ENCODE data around the gene DGKD.

DGKD gene

DNA sequence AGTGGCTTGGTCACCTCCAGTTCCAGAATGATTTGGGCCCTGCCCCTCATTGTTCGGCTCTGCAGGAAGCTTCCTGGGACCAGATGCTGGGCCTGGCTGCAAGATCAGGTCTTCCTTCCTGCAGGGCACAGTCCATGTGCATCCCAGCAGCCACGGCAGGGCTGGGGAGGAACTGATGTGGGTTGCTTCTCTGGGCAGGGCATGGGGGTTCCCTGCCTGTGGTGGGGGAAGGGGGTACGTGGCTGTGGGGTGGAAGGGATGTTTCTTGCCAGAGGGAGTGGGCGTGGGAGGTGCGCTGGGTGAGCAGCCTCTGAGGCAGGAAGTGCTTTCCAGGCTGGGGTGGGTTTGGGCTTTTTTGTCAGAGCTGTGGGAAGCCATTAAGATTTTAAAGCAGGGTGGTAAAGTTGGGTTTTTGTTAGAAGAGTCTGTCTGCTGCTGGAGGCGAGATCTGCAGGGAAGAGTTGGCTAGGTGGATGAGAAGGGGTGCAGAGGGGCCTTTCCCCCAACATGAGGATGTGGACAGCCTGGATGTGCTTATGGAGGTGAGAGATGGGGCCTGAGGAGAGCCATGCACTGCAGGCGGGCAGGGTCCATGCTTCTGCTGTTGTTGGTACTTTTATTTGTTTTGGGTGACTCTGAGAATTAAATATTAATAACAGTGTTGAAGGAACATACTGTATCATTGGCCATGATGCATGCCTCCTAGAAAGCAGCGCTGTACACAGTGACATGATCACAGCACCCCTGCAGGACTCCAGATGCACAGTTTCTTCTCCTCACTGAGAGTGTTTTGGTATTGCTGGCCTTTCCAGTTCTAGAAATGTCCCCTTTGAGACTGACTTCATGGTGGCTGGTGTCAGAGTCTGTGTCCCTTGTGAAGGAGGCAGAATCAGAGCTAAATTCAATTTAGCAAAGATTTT lies 45.3 kb downstream of the DGKD start:
- H3K36me3 Mint-ChIP-seq (ENCODE audit: low read depth): peaks cover 58% of the 10 kb centered on the region
- no peaks in the 10 kb centered on the region for H3K27me3 Mint-ChIP-seq
- H3K4me3 Mint-ChIP-seq: peak overlapping the region; percentile 55
- H3K9me3 Mint-ChIP-seq: no peaks in the 10 kb centered on the region
- peaks cover 81% of the 10 kb centered on the region for H3K4me1 Mint-ChIP-seq (ENCODE audit: low read depth)
- H3K27ac Mint-ChIP-seq: peak overlapping the region; percentile 89

GRCh38 chr2:233400341-233400740 lies 46.0 kb downstream of the DGKD start:
- Mint-ChIP-seq H3K27me3 (no peaks in the 10 kb centered on the region), H3K27ac (peak overlapping the region; percentile 89), H3K36me3 (ENCODE audit: low read depth) (peaks cover 55% of the 10 kb centered on the region), H3K4me1 (ENCODE audit: low read depth) (peaks cover 78% of the 10 kb centered on the region), H3K4me3 (peak overlapping the region; percentile 42), H3K9me3 (no peaks in the 10 kb centered on the region)

DNA sequence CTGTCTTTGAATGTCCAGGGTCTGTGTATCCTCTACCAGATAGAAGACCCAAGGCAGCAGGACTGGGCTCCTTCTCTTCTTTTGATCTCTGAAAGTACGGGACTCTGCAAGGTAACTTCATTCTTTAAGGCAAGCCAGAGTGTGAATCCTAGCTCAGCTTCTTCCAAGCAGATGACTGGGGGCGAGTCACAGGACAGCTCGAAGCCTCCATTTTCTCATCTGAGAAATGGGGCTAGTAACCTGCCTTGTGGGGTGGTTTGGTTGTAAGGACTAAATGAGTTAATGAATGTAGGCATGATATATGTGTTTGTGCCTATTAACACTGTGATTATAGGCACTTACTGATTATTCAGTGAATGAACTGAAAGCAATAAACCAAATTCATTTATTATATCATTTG lies 46.7 kb downstream of the DGKD start:
- H3K36me3 Mint-ChIP-seq (ENCODE audit: low read depth): peaks cover 54% of the 10 kb centered on the region
- H3K4me3 Mint-ChIP-seq: peak overlapping the region; percentile 28
- no peaks in the 10 kb centered on the region for H3K9me3 Mint-ChIP-seq
- no peaks in the 10 kb centered on the region for H3K27me3 Mint-ChIP-seq
- peak overlapping the region; percentile 78 for H3K27ac Mint-ChIP-seq
- H3K4me1 Mint-ChIP-seq (ENCODE audit: low read depth): peaks cover 74% of the 10 kb centered on the region

DNA sequence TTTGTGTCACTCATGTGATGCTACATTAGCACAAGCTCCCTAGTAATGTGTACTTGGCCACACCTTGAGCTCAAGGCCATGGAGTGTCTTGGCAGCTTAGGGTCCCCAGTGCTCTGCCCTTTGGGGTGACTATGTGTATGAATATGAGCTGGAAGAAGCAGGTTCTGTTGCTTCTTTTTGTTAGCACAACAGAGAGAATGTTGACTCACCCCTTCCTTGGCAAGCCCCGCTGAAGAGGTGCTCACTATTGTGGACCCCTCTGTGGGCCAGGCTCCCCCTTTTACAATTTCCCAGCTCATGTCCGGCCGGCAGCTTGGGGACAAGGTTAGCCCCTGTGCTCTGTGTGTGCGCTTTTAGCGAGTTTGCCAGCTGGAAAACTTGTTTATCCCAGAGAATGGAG lies 48.1 kb downstream of the DGKD start:
- H3K27ac Mint-ChIP-seq: peak overlapping the region; percentile 37
- H3K9me3 Mint-ChIP-seq: no peaks in the 10 kb centered on the region
- H3K36me3 Mint-ChIP-seq (ENCODE audit: low read depth): peaks cover 54% of the 10 kb centered on the region
- H3K27me3 Mint-ChIP-seq: no peaks in the 10 kb centered on the region
- H3K4me3 Mint-ChIP-seq: no peak overlapping the region
- peaks cover 71% of the 10 kb centered on the region for H3K4me1 Mint-ChIP-seq (ENCODE audit: low read depth)

GRCh38 chr2:233402789-233403188 lies 48.5 kb downstream of the DGKD start:
- H3K4me1 Mint-ChIP-seq (ENCODE audit: low read depth): peaks cover 67% of the 10 kb centered on the region

GRCh38 chr2:233404222-233404621 lies 49.9 kb downstream of the DGKD start:
- H3K4me3 Mint-ChIP-seq: no peak overlapping the region
- no peaks in the 10 kb centered on the region for H3K9me3 Mint-ChIP-seq
- H3K27me3 Mint-ChIP-seq: no peaks in the 10 kb centered on the region
- H3K4me1 Mint-ChIP-seq (ENCODE audit: low read depth): peaks cover 67% of the 10 kb centered on the region
- H3K27ac Mint-ChIP-seq: peak overlapping the region; percentile 22
- H3K36me3 Mint-ChIP-seq (ENCODE audit: low read depth): peaks cover 48% of the 10 kb centered on the region

More at GRCh38 chr2:233402789-233403188, 48.5 kb downstream of the DGKD start:
- Mint-ChIP-seq H3K4me3 (no peak overlapping the region), H3K27ac (peak overlapping the region; percentile 56), H3K27me3 (no peaks in the 10 kb centered on the region), H3K36me3 (ENCODE audit: low read depth) (peaks cover 49% of the 10 kb centered on the region), H3K9me3 (no peaks in the 10 kb centered on the region)

- no peaks in the 10 kb centered on the region for H3K27me3 Mint-ChIP-seq
These were observed 52.6 kb downstream of the DGKD start for GRCh38 chr2:233406865-233407264.

DNA sequence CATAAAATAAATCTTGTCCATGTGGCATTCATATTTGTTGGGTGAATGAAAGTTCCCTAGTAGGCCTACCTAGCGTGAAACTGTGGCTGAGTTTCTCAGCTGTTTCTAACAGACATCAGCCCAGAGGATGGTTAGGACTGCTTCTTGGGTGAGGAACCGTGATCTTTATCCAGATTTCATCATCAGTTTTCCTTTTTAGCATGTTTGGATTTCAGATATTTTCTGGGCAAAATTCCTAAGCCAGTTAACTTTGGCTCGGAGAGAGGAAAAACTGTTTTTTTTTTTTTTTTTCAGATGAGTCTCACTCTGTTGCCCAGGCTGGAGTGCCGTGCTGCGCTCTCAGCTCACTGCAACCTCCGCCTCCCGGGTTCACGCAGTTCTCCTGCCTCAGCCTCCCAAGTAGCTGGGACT lies 53.5 kb downstream of the DGKD start:
- H3K27me3 Mint-ChIP-seq: no peaks in the 10 kb centered on the region
- peaks cover 15% of the 10 kb centered on the region for H3K9me3 Mint-ChIP-seq
- H3K27ac Mint-ChIP-seq: no peak overlapping the region
- no peak overlapping the region for H3K4me3 Mint-ChIP-seq
- peaks cover 64% of the 10 kb centered on the region for H3K4me1 Mint-ChIP-seq (ENCODE audit: low read depth)
- H3K36me3 Mint-ChIP-seq (ENCODE audit: low read depth): peaks cover 57% of the 10 kb centered on the region

More at GRCh38 chr2:233406865-233407264, 52.6 kb downstream of the DGKD start:
- Mint-ChIP-seq H3K27ac (peak overlapping the region; percentile 12), H3K4me1 (ENCODE audit: low read depth) (peaks cover 67% of the 10 kb centered on the region), H3K9me3 (peaks cover 12% of the 10 kb centered on the region), H3K4me3 (no peak overlapping the region), H3K36me3 (ENCODE audit: low read depth) (peaks cover 50% of the 10 kb centered on the region)

- Mint-ChIP-seq H3K4me3 (peak overlapping the region; percentile 39), H3K27ac (peak overlapping the region; percentile 85), H3K27me3 (no peaks in the 10 kb centered on the region), H3K9me3 (peaks cover 15% of the 10 kb centered on the region), H3K36me3 (ENCODE audit: low read depth) (peaks cover 63% of the 10 kb centered on the region), H3K4me1 (ENCODE audit: low read depth) (peaks cover 69% of the 10 kb centered on the region)
These were observed 54.3 kb downstream of the DGKD start for GRCh38 chr2:233408366-233409285.

DNA sequence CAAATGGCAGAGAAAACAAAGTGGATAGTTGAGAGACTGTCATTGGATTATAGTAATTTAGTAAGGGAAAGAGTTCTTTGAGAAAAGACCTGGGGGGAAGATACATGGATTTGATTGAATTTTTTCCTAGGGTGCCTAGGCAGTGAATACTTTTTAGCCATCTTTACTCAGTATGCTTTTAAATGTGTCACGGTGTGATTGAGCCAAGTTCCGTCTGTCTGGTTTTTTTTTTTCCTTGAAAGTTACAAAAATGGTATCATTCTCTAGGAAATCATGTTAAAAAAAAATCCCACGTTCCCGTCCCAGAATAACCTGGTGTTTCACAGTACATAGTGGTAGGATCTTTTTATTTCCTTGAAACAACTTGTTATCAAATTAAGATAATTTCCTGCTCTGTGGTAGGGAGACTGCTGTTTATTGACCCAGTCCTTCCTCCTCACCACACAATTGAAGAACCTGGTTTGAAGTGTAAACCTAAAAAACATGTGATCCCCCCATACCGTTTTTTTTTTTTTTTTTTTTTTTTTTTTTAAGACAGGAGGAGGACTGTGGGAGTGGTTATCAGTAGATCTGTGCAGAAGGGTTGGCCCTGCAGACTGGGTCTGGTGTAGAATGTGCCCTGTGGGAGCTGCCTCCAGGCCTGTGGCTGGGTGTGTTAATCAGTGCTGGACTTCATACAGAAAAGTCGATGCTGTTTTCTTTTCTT lies 55.1 kb downstream of the DGKD start:
- peak overlapping the region; percentile 39 for H3K4me3 Mint-ChIP-seq
- H3K36me3 Mint-ChIP-seq (ENCODE audit: low read depth): peaks cover 61% of the 10 kb centered on the region
- peaks cover 15% of the 10 kb centered on the region for H3K9me3 Mint-ChIP-seq
- peaks cover 72% of the 10 kb centered on the region for H3K4me1 Mint-ChIP-seq (ENCODE audit: low read depth)
- H3K27me3 Mint-ChIP-seq: no peaks in the 10 kb centered on the region
- peak overlapping the region; percentile 85 for H3K27ac Mint-ChIP-seq

DNA sequence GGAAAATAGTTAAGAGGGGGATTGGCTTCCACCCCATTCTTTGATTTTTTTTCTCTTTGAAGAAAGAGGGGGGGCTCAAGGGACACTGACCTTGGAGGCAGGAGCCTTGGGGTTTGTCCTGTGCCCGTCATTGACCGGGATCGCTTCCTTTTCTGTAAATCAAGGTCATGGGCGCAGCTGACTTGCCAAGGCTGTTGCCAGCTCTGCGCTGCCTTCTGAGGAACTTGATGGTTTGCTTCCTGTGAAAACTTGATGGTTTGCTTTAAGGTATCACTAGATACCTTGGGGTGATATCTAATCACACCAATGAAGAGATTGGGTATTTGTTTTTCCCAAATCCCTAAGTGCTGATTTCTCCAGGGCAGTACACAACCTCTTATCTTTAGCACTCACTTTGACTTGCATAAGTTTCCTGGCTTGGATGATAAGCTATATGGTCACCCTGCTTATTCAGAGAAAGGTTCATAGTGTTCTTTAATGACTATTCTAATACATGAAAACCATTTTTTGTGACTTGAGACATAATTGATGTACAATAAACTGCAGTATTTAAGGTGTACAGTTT lies 56.0 kb downstream of the DGKD start:
- Mint-ChIP-seq H3K9me3 (peaks cover 15% of the 10 kb centered on the region), H3K36me3 (ENCODE audit: low read depth) (peaks cover 61% of the 10 kb centered on the region), H3K27ac (peak overlapping the region; percentile 43), H3K27me3 (no peaks in the 10 kb centered on the region), H3K4me3 (no peak overlapping the region), H3K4me1 (ENCODE audit: low read depth) (peaks cover 75% of the 10 kb centered on the region)

DNA sequence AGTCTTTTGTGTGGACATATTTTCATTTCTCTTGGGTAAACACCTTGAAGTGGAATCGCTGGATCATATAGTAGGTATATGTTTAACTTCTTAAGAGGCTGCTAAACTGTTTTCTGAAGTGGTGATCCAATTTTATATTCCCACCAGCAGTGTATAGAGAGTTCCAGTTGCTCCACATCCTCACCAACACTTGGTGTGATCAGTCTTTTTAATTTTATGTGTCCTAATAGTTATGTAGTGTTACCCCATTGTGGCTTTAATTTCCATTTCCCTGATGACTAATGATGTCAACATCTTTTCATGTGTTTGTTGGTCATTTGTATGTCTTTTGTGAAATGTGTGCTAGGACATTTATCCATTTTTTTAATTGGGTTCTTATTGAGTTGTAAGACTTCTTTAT lies 56.9 kb downstream of the DGKD start:
- H3K4me3 Mint-ChIP-seq: no peak overlapping the region

DNA sequence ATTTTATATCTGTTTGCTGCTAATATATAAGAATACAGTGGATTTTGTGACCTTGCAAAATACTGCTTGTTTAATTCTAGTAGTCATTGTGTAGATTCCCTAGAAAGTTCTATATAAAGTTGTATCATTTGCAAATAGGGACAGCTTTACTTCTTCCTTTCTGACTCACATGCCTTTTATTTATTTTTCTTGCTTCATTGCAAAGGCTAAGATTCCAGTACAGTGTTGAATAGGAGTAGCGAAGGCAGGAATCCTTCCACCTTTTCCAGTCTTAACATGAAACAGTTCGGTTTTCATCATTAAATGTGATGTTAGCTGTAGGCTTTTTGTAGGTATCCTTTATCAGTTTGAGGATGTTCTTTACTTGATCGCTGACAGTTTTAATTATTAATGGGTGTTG lies 58.1 kb downstream of the DGKD start:
- Mint-ChIP-seq H3K9me3 (peaks cover 15% of the 10 kb centered on the region), H3K36me3 (ENCODE audit: low read depth) (peaks cover 59% of the 10 kb centered on the region), H3K4me3 (no peak overlapping the region), H3K27me3 (no peaks in the 10 kb centered on the region), H3K27ac (no peak overlapping the region), H3K4me1 (ENCODE audit: low read depth) (peaks cover 91% of the 10 kb centered on the region)

More for the DNA sequence above, 56.9 kb downstream of the DGKD start:
- peaks cover 63% of the 10 kb centered on the region for H3K36me3 Mint-ChIP-seq (ENCODE audit: low read depth)
- H3K27ac Mint-ChIP-seq: peak overlapping the region; percentile 43
- peaks cover 84% of the 10 kb centered on the region for H3K4me1 Mint-ChIP-seq (ENCODE audit: low read depth)
- peaks cover 15% of the 10 kb centered on the region for H3K9me3 Mint-ChIP-seq
- no peaks in the 10 kb centered on the region for H3K27me3 Mint-ChIP-seq

DNA sequence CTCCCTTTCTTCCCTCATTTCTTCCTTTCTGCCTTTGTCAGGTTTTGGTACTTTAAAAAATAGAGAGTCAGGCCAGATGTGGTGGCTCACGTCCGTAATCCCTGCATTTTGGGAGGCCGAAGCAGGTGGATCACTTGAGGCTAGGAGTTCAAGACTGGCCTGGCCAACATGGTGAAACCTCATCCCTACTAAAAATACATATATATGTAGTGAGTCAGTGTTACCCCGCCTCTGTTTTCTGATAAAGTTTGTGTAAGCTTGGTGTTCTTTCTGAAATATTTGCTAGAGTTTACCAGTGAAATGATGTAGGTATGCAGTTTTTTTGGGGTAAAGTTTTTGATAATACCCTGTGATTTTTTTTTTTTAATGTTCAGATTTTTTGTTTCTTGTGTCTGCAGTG lies 58.8 kb downstream of the DGKD start:
- Mint-ChIP-seq H3K36me3 (ENCODE audit: low read depth) (peaks cover 58% of the 10 kb centered on the region), H3K27me3 (no peaks in the 10 kb centered on the region), H3K27ac (peak overlapping the region; percentile 83), H3K4me3 (no peak overlapping the region), H3K4me1 (ENCODE audit: low read depth) (peaks cover 97% of the 10 kb centered on the region), H3K9me3 (peaks cover 15% of the 10 kb centered on the region)

All from stimulated activated naive CD8-positive, alpha-beta T cell treated with anti-CD3 and anti-CD28 coated beads, Interleukin-15, Interleukin-2, amounts not matched to agents 100 ng/mL and 50 ng/mL, for 24 hours (primary cell).